Ovary (tissue), 3 donors: ENCODE data around the gene KBTBD12.

ENCODE experiments used
- CTCF ChIP-seq, 3 donors: fragments of 450-650 bp in 2 of 3; fragments of 200-600 bp in 1 of 3; IDR thresholded peaks; one replicate each; pipeline versions ENCODE4 v1.5.1 to v1.8.0; 2016 to 2022; ENCODE audit warnings: antibody characterized with exemption in 3 of 3, mild to moderate bottlenecking in 1 of 3
- POLR2A ChIP-seq: fragments of 450-650 bp; IDR thresholded peaks from one replicate; pipeline ENCODE4 v1.6.1; 2017; ENCODE audit warnings: antibody characterized with exemption, mild to moderate bottlenecking, moderate library complexity
- donor health status: DM: no; HTN: no; CAD: no.

- TF ChIP-seq CTCF (IDR thresholded peaks at IDR 0.05) (no peak), POLR2A (no peak)
Measured at GRCh38 chr3:127940116-127940515, 25.1 kb downstream of the KBTBD12 start.
